ENCODE data around the gene MCM3AP.
"Not testable (repeated sequence)": the region's sequence is repeated elsewhere in the genome, so short reads cannot be mapped to it uniquely, and the experiment has no call there.

The MCM3AP gene

DNA sequence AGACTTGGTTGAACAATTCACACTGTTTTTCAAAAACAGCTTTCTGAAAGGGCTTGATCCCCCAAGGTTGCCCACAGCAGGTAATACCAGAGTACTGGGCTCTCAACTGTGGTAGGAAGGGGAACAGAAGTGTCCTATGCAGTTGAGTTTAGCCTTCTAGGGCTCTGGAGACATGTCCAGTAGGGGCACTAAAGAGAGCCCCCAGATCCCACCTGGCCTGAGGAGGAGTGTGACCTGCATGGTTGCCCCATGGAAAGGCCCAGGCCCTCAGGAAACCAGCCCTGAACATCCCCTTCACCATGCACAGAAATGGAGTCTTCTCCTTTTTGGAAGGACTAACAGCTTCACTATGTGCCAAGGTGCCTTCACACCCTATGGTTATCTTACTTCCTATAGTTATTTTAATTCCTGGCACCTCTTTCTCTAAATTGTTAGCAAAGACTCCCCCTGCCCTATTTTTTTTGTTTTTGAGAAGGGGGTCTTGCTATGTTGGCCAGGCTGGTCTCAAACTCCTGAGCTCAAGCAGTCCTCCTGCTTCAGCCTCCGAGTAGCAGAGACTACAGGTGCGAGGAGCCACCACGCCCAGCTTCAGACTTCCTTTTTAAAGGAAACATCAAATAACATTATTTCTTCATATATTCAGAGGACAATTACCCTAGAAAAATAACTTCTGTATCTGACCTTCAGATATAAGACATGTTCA is 40.0 kb downstream of the MCM3AP start:
- Histone ChIP-seq H3K4me3 (ENCODE audit: low read depth, low read length) (no peak overlapping the region), H3K36me3 (peaks cover 92% of the 10 kb centered on the region), H3K4me1 (peaks cover 6% of the 10 kb centered on the region), H3K9me3 (no peaks in the 10 kb centered on the region; the same call in 1 of the 2 replicates), H3K27me3 (no peaks in the 10 kb centered on the region)
- TF ChIP-seq, protein P1, sequence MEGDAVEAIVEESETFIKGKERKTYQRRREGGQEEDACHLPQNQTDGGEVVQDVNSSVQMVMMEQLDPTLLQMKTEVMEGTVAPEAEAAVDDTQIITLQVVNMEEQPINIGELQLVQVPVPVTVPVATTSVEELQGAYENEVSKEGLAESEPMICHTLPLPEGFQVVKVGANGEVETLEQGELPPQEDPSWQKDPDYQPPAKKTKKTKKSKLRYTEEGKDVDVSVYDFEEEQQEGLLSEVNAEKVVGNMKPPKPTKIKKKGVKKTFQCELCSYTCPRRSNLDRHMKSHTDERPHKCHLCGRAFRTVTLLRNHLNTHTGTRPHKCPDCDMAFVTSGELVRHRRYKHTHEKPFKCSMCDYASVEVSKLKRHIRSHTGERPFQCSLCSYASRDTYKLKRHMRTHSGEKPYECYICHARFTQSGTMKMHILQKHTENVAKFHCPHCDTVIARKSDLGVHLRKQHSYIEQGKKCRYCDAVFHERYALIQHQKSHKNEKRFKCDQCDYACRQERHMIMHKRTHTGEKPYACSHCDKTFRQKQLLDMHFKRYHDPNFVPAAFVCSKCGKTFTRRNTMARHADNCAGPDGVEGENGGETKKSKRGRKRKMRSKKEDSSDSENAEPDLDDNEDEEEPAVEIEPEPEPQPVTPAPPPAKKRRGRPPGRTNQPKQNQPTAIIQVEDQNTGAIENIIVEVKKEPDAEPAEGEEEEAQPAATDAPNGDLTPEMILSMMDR (IDR thresholded peaks at IDR 0.05; ENCODE audit: low read depth, low read length): 0 out of 2 replicates have a peak, but pooled peaks have one; percentile 15
- no peak for DNase-seq

DNA sequence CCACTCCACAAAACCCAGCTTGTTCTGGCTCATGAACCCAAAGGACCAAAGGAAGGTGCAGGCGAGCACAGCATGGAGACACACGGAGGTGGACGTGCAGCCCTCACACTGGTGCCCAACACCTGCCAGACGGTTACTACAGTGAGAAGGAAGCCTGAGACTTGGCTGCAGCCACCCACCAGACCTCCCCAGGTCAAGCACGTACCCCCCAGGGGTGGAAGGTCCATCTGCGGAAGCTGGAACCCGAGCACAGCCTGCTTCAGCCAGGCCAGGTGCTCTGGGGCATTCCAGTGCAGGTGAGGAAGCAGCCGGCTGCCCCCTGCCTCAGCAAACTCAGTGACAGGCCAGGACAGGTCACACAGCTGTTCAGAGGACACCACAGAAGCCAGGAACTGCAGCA is 40.8 kb downstream of the MCM3AP start:
- DNase-seq: no peak
- TF ChIP-seq, protein P1 (IDR thresholded peaks at IDR 0.05; ENCODE audit: low read depth, low read length): no peak
- Histone ChIP-seq H3K36me3 (peaks cover 92% of the 10 kb centered on the region), H3K4me3 (ENCODE audit: low read depth, low read length) (no peak overlapping the region), H3K27me3 (no peaks in the 10 kb centered on the region), H3K9me3 (no peaks in the 10 kb centered on the region), H3K4me1 (peaks cover 6% of the 10 kb centered on the region)

DNA sequence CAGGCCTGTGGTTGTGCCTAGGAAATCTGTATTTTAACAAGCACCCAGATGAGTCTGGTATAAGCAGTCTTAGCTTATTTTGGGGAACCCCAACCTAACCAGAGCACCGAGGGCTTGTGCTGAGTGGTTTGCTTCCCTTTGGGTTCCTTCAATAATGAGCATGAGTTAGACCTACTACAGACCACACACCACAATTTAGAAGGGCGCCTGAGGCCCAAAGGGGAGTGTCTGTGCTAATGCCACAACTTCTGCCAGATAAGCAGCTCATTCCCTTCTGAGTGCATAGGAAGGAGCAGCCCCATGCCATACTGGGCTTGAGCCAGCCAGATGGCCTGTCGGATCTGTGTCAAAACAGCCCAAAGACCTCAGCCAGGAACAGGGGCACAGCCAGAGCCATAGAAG is 41.5 kb downstream of the MCM3AP start:
- peaks cover 6% of the 10 kb centered on the region for H3K4me1 ChIP-seq
- H3K36me3 ChIP-seq: peaks cover 92% of the 10 kb centered on the region
- TF ChIP-seq, protein P1 (IDR thresholded peaks at IDR 0.05; ENCODE audit: low read depth, low read length): no peak
- H3K27me3 ChIP-seq: no peaks in the 10 kb centered on the region
- no peak overlapping the region for H3K4me3 ChIP-seq (ENCODE audit: low read depth, low read length)
- no peak for DNase-seq
- no peaks in the 10 kb centered on the region for H3K9me3 ChIP-seq

GRCh38 chr21:46243325-46243724 is 42.1 kb downstream of the MCM3AP start:
- peaks cover 92% of the 10 kb centered on the region for H3K36me3 ChIP-seq
- no peak for DNase-seq
- H3K4me1 ChIP-seq: peaks cover 6% of the 10 kb centered on the region
- no peaks in the 10 kb centered on the region for H3K9me3 ChIP-seq
- no peak overlapping the region for H3K4me3 ChIP-seq (ENCODE audit: low read depth, low read length)
- no peaks in the 10 kb centered on the region for H3K27me3 ChIP-seq
- TF ChIP-seq, protein P1 (IDR thresholded peaks at IDR 0.05; ENCODE audit: low read depth, low read length): no peak

DNA sequence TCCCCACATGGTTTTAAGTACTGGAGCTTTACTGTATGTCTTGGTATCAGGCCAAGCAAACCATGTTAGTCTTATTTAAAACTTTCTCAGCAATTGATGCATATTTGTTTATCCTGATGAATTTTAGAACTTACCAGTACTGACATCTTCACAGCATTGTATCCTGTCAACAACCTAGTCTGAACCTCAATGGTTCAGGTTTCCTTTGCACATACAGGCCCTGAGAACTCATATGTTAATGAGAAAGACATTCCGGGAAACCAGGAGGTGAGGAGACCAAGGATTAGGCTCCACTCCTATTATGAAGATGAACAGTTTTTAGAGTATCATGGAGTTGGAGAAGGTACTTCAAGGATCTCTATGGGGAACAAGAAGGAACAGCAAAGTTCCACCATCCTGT is 43.8 kb downstream of the MCM3AP start:
- not testable (repeated sequence) for DNase-seq

DNA sequence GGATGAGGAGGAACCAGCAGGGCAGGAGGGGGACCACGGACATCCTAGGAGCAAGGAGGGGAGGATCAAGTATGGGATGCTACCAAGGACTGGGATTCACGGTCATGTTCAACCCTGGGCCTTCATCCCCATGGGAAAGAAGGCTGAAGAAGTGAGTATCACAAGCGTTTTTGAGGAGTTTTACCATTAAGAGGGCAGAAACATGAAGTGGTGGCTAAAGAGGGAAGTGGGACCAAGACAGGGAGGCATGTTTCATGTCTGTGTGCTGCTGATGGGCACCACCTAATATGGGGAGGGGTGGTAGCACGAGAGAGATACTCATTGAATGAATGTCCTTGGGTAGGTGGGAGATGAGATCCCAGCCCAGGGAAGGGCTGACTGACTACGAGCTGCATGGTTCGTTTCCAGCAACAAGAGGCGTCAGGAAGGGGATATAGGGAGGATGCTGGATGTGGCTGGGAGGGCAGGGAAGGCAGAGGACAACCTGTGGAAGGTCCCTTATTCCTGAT is 45.5 kb downstream of the MCM3AP start:
- Histone ChIP-seq H3K27me3 (no peaks in the 10 kb centered on the region), H3K4me1 (peaks cover 6% of the 10 kb centered on the region), H3K4me3 (ENCODE audit: low read depth, low read length) (no peak overlapping the region), H3K9me3 (no peaks in the 10 kb centered on the region), H3K36me3 (peaks cover 81% of the 10 kb centered on the region)
- TF ChIP-seq, protein P1 (IDR thresholded peaks at IDR 0.05; ENCODE audit: low read depth, low read length): no peak
- DNase-seq: no peak

More for the DNA sequence above, 43.8 kb downstream of the MCM3AP start:
- not testable (repeated sequence) for H3K4me1 ChIP-seq; H3K9me3 ChIP-seq; H3K4me3 ChIP-seq (ENCODE audit: low read depth, low read length); H3K27me3 ChIP-seq
- peaks cover 81% of the 10 kb centered on the region for H3K36me3 ChIP-seq

Measured in BE2C (cell line).